Testis (tissue), 3 donors: Measurements from ENCODE around the gene PGAM2. TPM values are rescaled to one million over a fixed set of nuclear protein-coding genes. Genes with fewer than 3 reads are reported as not detected.

Source experiments
- DNase-seq: peaks from one replicate; pipeline ENCODE4 v3.0.0-alpha.2; 2019
- H3K27ac ChIP-seq, 2 donors: fragments of 200-600 bp; sonication (generic); one replicate each; pipeline ENCODE4 v1.5.1; 2019
- H3K27me3 ChIP-seq: fragments of 200-600 bp; sonication (generic); one replicate; pipeline ENCODE4 v1.5.1; 2019
- H3K36me3 ChIP-seq: fragments of 200-600 bp; sonication (generic); one replicate; pipeline ENCODE4 v1.5.1; 2017; ENCODE audit warnings: low read depth; ENCODE audit errors: missing control alignments
- H3K4me1 ChIP-seq: fragments of 200-600 bp; sonication (generic); one replicate; pipeline ENCODE4 v1.5.1; 2019
- H3K4me3 ChIP-seq, 2 donors: fragments of 200-600 bp; sonication (generic); one replicate each; pipeline ENCODE4 v1.5.1; 2017 to 2019
- H3K9me3 ChIP-seq: fragments of 200-600 bp; sonication (generic); one replicate; pipeline ENCODE4 v1.5.1; 2017
- CTCF ChIP-seq, 3 experiments: fragments of 450-650 bp in 2 of 3; fragments of 200-600 bp in 1 of 3; sonication (generic) in 1 of 3; IDR thresholded peaks; one replicate each; pipeline ENCODE4 v1.5.1; 2016 to 2019; ENCODE audit warnings: antibody characterized with exemption in 3 of 3, mild to moderate bottlenecking in 2 of 3, moderate library complexity in 1 of 3
- POLR2A ChIP-seq: fragments of 450-650 bp; IDR thresholded peaks from one replicate; pipeline ENCODE4 v1.6.1; 2017; ENCODE audit warnings: antibody characterized with exemption, mild to moderate bottlenecking, moderate library complexity
- WGBS, 2 donors: methylation state at CpG; one replicate each; pipeline ENCODE4 v1.1.5; 2018; 5-methylcytosine and 5-hydroxymethylcytosine counted together
- intact Hi-C: fragments of 100-400 bp; cut with DNase I; formaldehyde crosslinking; loops from one replicate; pipeline ENCODE4 v1.15.1; 2023; ENCODE audit warnings: low total_unique reads
- polyA plus RNA-seq: library from polyadenylated mRNA; stranded (reverse); fragments of 350-450 nt; fragmentation: Illumina TruSeq; extraction: RNeasy Lipid Tissue Mini Kit (QIAGEN cat#74804); gene quantifications from one replicate; pipeline ENCODE4 v1.2.3, GENCODE V29; 2014; ENCODE audit warnings: low read depth, low replicate concordance; ENCODE audit not compliant: insufficient read depth
- total RNA-seq, 2 donors: library from RNA; depleted of rRNA; stranded (reverse); fragments of >200 nt; gene quantifications; one replicate each; pipeline ENCODE4 v1.2.3, GENCODE V29; 2016

The PGAM2 gene
- total and polyA plus RNA-seq, 3 donors from 2014 or later = 85.1 to 298 (median 139) TPM

GRCh38 chr7:44066494-44067063 lies 1.2 kb upstream of the PGAM2 start:
- intact Hi-C loops = no loop called here
- TF ChIP-seq CTCF (IDR thresholded peaks at IDR 0.05) = no peak
- no peak for TF ChIP-seq POLR2A
- peaks cover 22% of the 10 kb centered on the region for H3K4me1 ChIP-seq

DNA sequence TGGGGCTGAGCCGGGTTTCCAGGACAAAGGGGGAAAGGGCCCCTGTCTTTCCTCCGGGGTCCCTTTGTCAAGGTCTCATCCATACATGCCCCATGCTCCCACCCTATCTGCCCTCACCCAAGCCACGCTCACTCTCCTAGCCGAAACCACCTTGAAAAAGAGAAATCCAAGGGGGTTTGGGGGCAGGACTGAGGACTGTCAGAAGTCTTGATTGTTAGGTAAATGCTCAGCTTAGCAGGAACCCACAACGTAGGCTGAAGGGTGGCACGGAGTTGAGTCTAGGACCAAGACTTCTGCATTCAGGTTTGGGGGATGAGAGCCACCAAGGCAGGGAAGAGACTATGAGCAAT lies 719 bp upstream of the PGAM2 start:
- Histone ChIP-seq H3K4me3 (no peak overlapping the region), H3K27ac (no peak overlapping the region), H3K4me1 (peaks cover 22% of the 10 kb centered on the region), H3K9me3 (no peaks in the 10 kb centered on the region), H3K27me3 (no peaks in the 10 kb centered on the region), H3K36me3 (no peaks in the 10 kb centered on the region)
- intact Hi-C loops = no loop called here
- 47 to 55% methylated on average over 6 of the region's 6 CpGs for WGBS, 2 donors
- no peak for DNase-seq
- TF ChIP-seq POLR2A (no peak), CTCF (IDR thresholded peaks at IDR 0.05) (no peak)

More at GRCh38 chr7:44066494-44067063, 1.2 kb upstream of the PGAM2 start:
- no peaks in the 10 kb centered on the region for H3K9me3 ChIP-seq
- no peaks in the 10 kb centered on the region for H3K36me3 ChIP-seq
- DNase-seq = no peak
- no peaks in the 10 kb centered on the region for H3K27me3 ChIP-seq
- H3K27ac ChIP-seq = no peak overlapping the region
- WGBS, 2 donors = 80 to 83% methylated on average over 5 to 7 of the region's 7 CpGs
- no peak overlapping the region for H3K4me3 ChIP-seq

DNA sequence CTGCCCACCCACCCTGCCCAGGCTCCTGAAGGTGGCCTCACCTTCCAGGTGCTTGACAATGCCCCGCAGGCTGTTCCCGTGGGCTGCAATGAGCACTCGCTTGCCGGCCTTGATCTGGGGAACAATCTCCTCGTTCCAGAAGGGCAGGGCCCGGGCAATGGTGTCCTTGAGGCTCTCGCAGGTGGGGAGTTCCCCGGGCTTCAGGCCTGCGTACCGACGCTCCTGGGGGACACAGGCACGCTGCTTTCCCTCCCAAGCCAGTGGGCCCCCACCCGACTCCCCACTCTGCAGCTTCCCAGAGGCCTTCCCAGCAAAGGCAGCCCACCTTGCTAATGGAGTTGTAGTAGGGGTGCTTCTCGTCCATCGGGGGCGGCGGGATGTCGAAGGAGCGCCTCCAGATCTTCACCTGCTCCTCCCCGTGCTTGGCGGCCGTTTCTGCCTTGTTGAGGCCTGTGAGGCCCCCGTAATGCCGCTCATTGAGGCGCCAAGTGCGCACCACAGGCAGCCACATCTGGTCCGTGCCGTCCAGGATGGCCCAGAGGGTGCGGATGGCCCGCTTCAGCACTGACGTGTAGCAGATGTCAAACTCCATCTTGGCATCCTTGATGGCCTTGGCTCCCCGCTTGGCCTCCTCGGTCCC lies 456 bp downstream of the PGAM2 start:
- no peaks in the 10 kb centered on the region for H3K9me3 ChIP-seq
- TF ChIP-seq POLR2A (no peak), CTCF (IDR thresholded peaks at IDR 0.05) (no peak)
- no peaks in the 10 kb centered on the region for H3K36me3 ChIP-seq
- intact Hi-C loops = no loop called here
- no peak overlapping the region for H3K27ac ChIP-seq
- no peak overlapping the region for H3K4me3 ChIP-seq
- peaks cover 22% of the 10 kb centered on the region for H3K4me1 ChIP-seq
- 26% methylated on average over 33 of the region's 33 CpGs; no CpG with 5 or more reads in 1 of the 2 donors for WGBS, 2 donors
- no peaks in the 10 kb centered on the region for H3K27me3 ChIP-seq
- DNase-seq = no peak

DNA sequence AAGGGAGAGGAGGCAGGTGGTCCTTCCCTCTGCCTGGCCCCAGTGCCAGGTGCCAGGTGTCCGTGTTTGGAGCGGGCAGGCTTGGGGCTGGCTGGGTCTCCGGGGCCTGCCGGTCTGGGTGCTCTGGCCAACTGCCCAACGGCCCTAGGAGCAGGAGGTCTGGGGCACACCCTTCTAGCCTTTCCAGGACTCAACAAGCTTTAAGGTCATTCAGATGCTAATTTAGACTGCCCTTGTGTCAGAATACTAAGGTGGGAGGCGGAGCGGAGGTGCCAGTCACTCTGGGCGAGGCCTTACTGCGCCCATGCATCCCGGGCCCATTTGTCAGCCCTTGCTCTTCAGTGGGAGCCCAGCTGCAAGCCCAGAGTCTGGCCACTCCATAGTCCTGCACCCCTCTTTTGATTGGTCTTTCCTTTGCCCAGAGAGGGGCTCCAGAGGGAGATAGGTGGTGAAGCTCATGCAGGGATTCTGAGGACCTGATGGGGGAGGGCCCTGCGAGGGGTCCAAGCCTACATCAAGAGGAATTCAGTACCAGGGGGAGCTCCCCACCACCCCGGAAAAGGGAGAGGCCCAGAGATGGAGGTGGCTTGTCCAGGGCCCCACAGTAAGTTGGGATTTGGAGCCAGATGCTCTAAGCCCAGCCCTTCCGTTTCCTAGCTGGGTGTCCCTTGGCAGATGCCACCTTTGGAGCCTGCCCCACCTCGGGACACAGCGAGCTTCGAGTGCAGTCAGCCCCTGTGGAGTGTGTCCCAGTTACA lies 1.3 kb downstream of the PGAM2 start:
- Histone ChIP-seq H3K27me3 (no peaks in the 10 kb centered on the region), H3K4me1 (peaks cover 22% of the 10 kb centered on the region), H3K27ac (no peak overlapping the region), H3K9me3 (no peaks in the 10 kb centered on the region), H3K36me3 (no peaks in the 10 kb centered on the region), H3K4me3 (no peak overlapping the region)
- DNase-seq = no peak
- intact Hi-C loops = no loop called here
- WGBS, 2 donors = 63 to 64% methylated on average over 8 to 16 of the region's 16 CpGs
- TF ChIP-seq POLR2A (no peak), CTCF (IDR thresholded peaks at IDR 0.05) (no peak)
